CD4-positive, alpha-beta T cell (primary cell): Measurements from ENCODE around the gene KDM5A. TPM values are rescaled to one million over a fixed set of nuclear protein-coding genes. Genes with fewer than 3 reads are reported as not detected.

ENCODE experiments used
- ATAC-seq: fragments of 200-7000 bp; cut with Tn5 transposase; one replicate; pipeline ENCODE4 v1.10.0; 2022; ENCODE audit warnings: mild to moderate bottlenecking; ENCODE audit not compliant: poor library complexity
- CTCF ChIA-PET: fragments of 350-600 bp; sonication (Branson Sonifier 250); formaldehyde crosslinking; loops from one replicate; lab custom pipeline; 2021; ENCODE audit warnings: antibody characterized with exemption, inconsistent platforms; lab: Charles Lee
- POLR2A ChIA-PET: fragments of 350-600 bp; sonication (Branson Sonifier 250); formaldehyde crosslinking; loops from one replicate; lab custom pipeline; 2021; ENCODE audit warnings: antibody characterized with exemption, inconsistent platforms; lab: Charles Lee
- DNase-seq, 14 experiments: peaks; one replicate each; pipeline ENCODE4 v3.0.0-alpha.2; 2013 to 2020; ENCODE audit warnings: mixed read lengths in 2 of 14
- H3K27ac ChIP-seq, 2 donors: one replicate each; pipeline versions ENCODE4 v1.5.1 to v1.7.0; 2013; ENCODE audit warnings: low read length in 2 of 2, low read depth in 1 of 2, mild to moderate bottlenecking in 1 of 2
- H3K27me3 ChIP-seq, 2 experiments: 1 replicate in 1 of 2; 2 replicates in 1 of 2; pipeline versions ENCODE4 v1.6.1 to v1.7.0; 2013; ENCODE audit warnings: low read length in 2 of 2, control low read depth in 1 of 2, mild to moderate bottlenecking in 1 of 2, moderate library complexity in 1 of 2; ENCODE audit not compliant: insufficient read depth in 2 of 2, control insufficient read depth in 1 of 2
- H3K36me3 ChIP-seq: one replicate; pipeline ENCODE4 v1.6.1; 2013; ENCODE audit warnings: low read length, control low read depth; ENCODE audit not compliant: insufficient read depth
- H3K4me1 ChIP-seq: one replicate; pipeline ENCODE4 v1.6.1; 2013; ENCODE audit warnings: low read length, control low read depth; ENCODE audit not compliant: insufficient read depth
- H3K4me3 ChIP-seq: one replicate; pipeline ENCODE4 v1.5.1; 2013; ENCODE audit warnings: mild to moderate bottlenecking, low read length, moderate library complexity
- H3K9me3 ChIP-seq, 2 experiments: 1 replicate in 1 of 2; 2 replicates in 1 of 2; pipeline versions ENCODE4 v1.6.1 to v1.7.0; 2013; ENCODE audit warnings: low read length in 2 of 2, mild to moderate bottlenecking in 2 of 2, control low read depth in 1 of 2, moderate library complexity in 1 of 2; ENCODE audit not compliant: control insufficient read depth in 1 of 2, insufficient read depth in 1 of 2
- H3K27ac Mint-ChIP-seq: one replicate; pipeline ENCODE4 v1.8.0; 2020; ENCODE audit warnings: mixed read lengths
- H3K27me3 Mint-ChIP-seq: one replicate; pipeline ENCODE4 v1.8.0; 2021; ENCODE audit warnings: mixed read lengths
- H3K36me3 Mint-ChIP-seq: one replicate; pipeline ENCODE4 v1.8.0; 2021; ENCODE audit warnings: low read depth, mixed read lengths
- H3K4me1 Mint-ChIP-seq: one replicate; pipeline ENCODE4 v1.8.0; 2021; ENCODE audit warnings: low read depth, mixed read lengths
- H3K4me3 Mint-ChIP-seq: one replicate; pipeline ENCODE4 v1.8.0; 2020; ENCODE audit warnings: mild to moderate bottlenecking, mixed read lengths
- H3K9me3 Mint-ChIP-seq: one replicate; pipeline ENCODE4 v1.8.0; 2020; ENCODE audit warnings: mixed read lengths
- intact Hi-C, 2 experiments: fragments of 100-400 bp; cut with DNase I in 1 of 2; cut with micrococcal nuclease in 1 of 2; formaldehyde crosslinking; loops; one replicate each; pipeline versions ENCODE4 v1.15.1 to v1.9.0; 2023 to 2025; cut with DNase I, micrococcal nuclease
- total RNA-seq, 174 experiments: library from RNA in 2 of 174; stranded (reverse) in 2 of 174; gene quantifications; one replicate each; pipeline ENCODE4 v1.2.3 and lab custom pipeline; 2021 to 2026
- TF ChIP-seq, protein P1 (sequence below): fragments of 200-600 bp; IDR thresholded peaks from one replicate; pipeline ENCODE4 v1.8.0; 2022; ENCODE audit warnings: antibody characterized with exemption, mild to moderate bottlenecking

KDM5A gene
- total RNA-seq, 2 experiments from 2014 or later, result 149 to 151 TPM

DNA sequence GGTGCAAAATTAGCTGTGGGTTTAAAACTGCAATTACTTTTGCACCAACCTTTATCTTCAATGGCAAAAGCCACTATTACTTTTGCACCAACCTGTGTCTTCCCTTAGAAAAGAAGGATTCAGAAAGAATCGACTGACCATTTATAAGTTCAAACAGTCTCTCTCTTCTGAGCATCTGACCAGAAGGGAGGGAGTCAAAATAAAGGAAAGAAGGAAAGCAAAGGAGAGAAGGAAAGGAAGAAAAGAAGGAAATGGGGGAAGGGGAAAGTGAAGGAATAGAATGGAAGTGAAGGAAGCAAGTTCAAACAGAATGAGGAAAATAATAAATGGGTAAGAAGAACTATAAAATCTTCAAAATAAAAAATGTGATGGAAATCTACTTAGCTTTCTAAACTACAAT, 57.8 kb downstream of the KDM5A start:
- TF ChIP-seq, protein P1, sequence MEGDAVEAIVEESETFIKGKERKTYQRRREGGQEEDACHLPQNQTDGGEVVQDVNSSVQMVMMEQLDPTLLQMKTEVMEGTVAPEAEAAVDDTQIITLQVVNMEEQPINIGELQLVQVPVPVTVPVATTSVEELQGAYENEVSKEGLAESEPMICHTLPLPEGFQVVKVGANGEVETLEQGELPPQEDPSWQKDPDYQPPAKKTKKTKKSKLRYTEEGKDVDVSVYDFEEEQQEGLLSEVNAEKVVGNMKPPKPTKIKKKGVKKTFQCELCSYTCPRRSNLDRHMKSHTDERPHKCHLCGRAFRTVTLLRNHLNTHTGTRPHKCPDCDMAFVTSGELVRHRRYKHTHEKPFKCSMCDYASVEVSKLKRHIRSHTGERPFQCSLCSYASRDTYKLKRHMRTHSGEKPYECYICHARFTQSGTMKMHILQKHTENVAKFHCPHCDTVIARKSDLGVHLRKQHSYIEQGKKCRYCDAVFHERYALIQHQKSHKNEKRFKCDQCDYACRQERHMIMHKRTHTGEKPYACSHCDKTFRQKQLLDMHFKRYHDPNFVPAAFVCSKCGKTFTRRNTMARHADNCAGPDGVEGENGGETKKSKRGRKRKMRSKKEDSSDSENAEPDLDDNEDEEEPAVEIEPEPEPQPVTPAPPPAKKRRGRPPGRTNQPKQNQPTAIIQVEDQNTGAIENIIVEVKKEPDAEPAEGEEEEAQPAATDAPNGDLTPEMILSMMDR, result no peak
- ATAC-seq (no peak), DNase-seq (no peak)
- H3K36me3 Mint-ChIP-seq, result peaks cover 90% of the 10 kb centered on the region
- Histone ChIP-seq H3K36me3 (peaks cover 78% of the 10 kb centered on the region), H3K27ac (no peak overlapping the region), H3K27me3 (no peaks in the 10 kb centered on the region), H3K9me3 (no peaks in the 10 kb centered on the region), H3K4me3 (no peak overlapping the region), H3K4me1 (no peaks in the 10 kb centered on the region)
- no peaks in the 10 kb centered on the region for H3K9me3 Mint-ChIP-seq
- H3K4me1 Mint-ChIP-seq, result peaks cover 16% of the 10 kb centered on the region
- H3K27ac Mint-ChIP-seq, result no peak overlapping the region
- CTCF ChIA-PET, result no interaction called here
- POLR2A ChIA-PET, result interaction anchor here (0.6 kb wide), 1 partner anchor 60 kb away, joined by 3 read pairs; no protein-coding TSS in a partner anchor
- no peak overlapping the region for H3K4me3 Mint-ChIP-seq
- no peaks in the 10 kb centered on the region for H3K27me3 Mint-ChIP-seq
- intact Hi-C loops, result no loop called here

DNA sequence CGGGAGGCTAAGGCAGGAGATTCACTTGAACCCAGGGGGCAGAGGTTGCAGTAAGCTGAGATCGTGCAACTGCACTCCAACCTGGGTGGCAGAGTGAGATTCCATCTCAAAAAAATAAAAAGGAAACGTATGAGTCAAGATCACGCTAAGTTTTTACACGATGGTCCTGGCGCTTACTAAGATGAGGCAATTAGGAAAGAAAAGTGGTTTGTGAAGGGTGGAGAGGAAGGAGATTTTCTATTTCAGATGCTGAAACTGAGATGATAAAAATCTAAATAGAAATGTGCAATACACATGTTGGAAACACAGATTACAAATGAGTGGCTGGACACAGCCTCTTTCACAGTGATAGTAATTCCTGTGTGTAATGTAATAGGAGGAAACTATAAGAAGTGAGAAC, 63.2 kb downstream of the KDM5A start:
- no peak for ATAC-seq
- CTCF ChIA-PET, result no interaction called here
- peaks cover 97% of the 10 kb centered on the region for H3K36me3 Mint-ChIP-seq

DNA sequence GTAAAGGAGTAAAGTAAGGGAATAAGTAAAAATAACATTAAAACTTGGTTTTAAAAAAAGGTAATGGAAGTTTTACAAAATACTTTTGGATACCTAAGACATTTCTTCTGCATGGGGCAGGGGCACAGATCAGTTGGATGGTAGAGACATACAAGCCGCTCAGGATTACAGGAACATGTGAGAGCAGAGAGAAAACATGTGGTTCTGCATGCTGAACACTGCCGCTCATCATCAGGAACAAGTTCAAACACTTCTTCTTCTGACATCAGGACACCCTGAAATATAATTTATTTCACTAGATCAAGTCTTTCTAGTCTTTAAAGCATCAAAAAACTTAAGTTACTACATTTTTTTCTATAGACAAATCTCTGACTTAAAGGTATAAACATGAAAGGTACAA, 65.6 kb downstream of the KDM5A start:
- H3K36me3 Mint-ChIP-seq, result peaks cover 100% of the 10 kb centered on the region
- Histone ChIP-seq H3K4me3 (no peak overlapping the region), H3K4me1 (no peaks in the 10 kb centered on the region), H3K9me3 (no peaks in the 10 kb centered on the region), H3K27me3 (no peaks in the 10 kb centered on the region), H3K27ac (peak overlapping the region in 1 of 2 donors; percentile 15), H3K36me3 (peaks cover 91% of the 10 kb centered on the region)
- no peak for DNase-seq
- no peak for ATAC-seq
- no peaks in the 10 kb centered on the region for H3K4me1 Mint-ChIP-seq
- no peaks in the 10 kb centered on the region for H3K9me3 Mint-ChIP-seq
- TF ChIP-seq, protein P1, result no peak
- CTCF ChIA-PET, result no interaction called here
- intact Hi-C loops, result no loop called here
- POLR2A ChIA-PET, result no interaction called here
- H3K27ac Mint-ChIP-seq, result peak overlapping the region; percentile 41
- no peak overlapping the region for H3K4me3 Mint-ChIP-seq
- H3K27me3 Mint-ChIP-seq, result no peaks in the 10 kb centered on the region

More for the DNA sequence above, 63.2 kb downstream of the KDM5A start:
- no peaks in the 10 kb centered on the region for H3K4me1 Mint-ChIP-seq
- no peaks in the 10 kb centered on the region for H3K9me3 Mint-ChIP-seq
- no peak overlapping the region for H3K27ac Mint-ChIP-seq
- Histone ChIP-seq H3K4me3 (no peak overlapping the region), H3K27ac (no peak overlapping the region), H3K9me3 (no peaks in the 10 kb centered on the region), H3K36me3 (peaks cover 85% of the 10 kb centered on the region), H3K4me1 (no peaks in the 10 kb centered on the region), H3K27me3 (no peaks in the 10 kb centered on the region)
- H3K4me3 Mint-ChIP-seq, result no peak overlapping the region
- H3K27me3 Mint-ChIP-seq, result no peaks in the 10 kb centered on the region
- POLR2A ChIA-PET, result no interaction called here
- no peak for DNase-seq
- TF ChIP-seq, protein P1, result no peak
- intact Hi-C loops, result no loop called here
